GM19023 (cell line): ENCODE measurements around the gene RHBDL1.
"Not testable (repeated sequence)": the region's sequence is repeated elsewhere in the genome, so short reads cannot be mapped to it uniquely, and the experiment has no call there.

Experiments
- ATAC-seq: cut with Tn5 transposase; IDR thresholded peaks from one replicate; pipeline ENCODE4 v1.9.1; 2021; ENCODE audit warnings: mild to moderate bottlenecking, moderate library complexity; ENCODE audit not compliant: unreplicated experiment

Gene RHBDL1

DNA sequence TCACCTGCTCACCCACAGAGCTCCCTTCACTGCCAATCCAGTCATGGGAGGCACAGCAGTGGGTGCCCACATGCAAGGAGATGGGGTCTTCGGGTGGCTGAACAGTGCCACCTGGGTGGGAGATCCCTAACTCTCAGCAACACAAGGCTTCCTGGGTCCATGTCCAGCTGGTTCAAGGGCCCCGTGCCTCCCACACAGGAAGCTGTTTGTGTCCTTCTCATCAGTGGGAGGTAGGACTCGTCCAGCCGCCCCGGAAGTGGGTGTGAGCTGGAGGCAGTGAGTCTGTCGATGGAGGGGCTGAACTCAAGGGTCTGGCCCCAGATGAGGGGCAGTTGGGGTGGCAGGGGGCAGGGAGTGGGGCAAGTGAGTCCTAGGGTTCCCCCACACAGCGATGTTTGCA, 28.6 kb downstream of the RHBDL1 start:
- ATAC-seq, result no peak

DNA sequence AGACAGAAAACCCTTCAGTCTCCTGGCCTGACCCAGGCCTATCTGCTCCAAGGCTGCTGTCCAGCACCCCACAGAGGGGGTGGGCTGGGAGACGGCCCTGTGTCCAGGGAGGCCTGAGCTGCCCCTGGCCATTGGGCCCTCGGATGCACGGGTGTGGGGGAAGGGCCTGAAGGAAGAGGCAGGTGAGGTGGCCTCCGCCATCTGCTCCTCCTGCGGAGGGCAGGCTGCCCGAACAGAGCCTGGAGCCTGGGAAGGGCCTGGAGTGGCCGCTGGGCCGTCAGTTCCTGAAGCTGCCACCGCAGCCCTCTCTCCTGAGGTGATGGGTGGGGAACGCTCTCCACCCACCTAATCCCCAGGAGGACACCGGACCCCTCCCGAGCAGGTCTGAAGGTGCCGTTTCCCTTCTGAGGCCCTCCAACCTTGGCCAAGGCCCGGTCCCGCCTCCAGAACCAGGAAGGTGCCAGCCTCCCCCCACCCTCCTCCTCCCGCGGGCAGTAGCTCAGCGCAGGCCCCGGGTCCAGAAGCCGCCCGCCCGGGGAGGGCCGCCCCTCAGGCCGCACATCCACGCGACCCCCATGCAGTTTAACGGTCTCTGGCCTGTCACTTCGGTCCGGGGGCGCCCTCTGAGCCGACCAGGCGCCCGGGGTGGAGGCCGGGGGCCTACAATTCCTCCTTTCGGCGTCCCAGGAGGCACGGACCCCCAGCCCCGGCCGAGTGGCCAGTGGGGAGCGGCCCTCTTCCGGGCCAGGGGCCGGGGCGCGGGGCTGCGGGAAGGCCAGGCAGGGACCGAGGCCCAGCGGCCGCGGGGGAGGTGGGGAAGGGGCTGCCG, 29.3 kb downstream of the RHBDL1 start:
- ATAC-seq, result no peak

DNA sequence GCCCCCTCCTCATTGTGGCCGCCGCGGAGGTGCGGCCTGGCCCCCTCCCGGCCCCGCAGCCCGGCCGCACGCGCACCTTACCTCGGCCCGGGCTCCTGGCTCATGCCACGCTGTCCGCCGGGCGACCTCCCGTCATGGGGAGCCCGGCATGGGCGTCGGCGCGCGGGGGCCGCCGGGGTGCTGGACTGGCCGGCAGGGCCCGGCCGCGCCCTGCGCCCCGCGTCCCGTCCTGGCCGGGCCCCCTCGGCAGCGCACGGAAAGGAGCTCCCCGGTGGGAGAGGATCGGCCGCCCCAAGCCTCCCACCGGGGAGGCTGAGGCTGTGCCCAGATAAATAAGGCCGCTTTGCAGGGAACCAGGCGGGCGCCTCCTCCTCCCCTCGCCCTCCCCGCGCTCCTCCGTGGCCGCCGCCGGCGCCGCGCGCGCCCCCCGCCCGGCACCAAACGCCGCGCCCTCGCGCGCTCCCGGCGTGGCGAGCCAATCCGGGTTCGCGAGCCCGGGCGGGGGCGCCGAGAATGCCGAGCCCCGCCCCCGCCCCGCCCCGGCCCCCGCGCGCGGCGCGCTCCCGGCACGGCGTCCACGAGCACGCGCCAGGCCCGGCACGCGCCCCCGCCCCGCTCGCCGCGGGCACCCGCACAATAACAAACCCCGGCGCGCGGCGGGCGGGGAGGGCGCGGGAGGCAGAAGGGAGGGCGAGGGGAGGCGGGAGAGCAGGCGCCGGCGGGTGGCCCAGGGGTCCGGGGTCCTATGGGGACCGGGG, 30.1 kb downstream of the RHBDL1 start, which contains the start of gene FBXL16:
FBXL16 (minus strand) TSS at position 371 of the 758 bp plus-strand sequence. CDS start 8,396 bp downstream, outside the sequence.
- ATAC-seq, result no peak

DNA sequence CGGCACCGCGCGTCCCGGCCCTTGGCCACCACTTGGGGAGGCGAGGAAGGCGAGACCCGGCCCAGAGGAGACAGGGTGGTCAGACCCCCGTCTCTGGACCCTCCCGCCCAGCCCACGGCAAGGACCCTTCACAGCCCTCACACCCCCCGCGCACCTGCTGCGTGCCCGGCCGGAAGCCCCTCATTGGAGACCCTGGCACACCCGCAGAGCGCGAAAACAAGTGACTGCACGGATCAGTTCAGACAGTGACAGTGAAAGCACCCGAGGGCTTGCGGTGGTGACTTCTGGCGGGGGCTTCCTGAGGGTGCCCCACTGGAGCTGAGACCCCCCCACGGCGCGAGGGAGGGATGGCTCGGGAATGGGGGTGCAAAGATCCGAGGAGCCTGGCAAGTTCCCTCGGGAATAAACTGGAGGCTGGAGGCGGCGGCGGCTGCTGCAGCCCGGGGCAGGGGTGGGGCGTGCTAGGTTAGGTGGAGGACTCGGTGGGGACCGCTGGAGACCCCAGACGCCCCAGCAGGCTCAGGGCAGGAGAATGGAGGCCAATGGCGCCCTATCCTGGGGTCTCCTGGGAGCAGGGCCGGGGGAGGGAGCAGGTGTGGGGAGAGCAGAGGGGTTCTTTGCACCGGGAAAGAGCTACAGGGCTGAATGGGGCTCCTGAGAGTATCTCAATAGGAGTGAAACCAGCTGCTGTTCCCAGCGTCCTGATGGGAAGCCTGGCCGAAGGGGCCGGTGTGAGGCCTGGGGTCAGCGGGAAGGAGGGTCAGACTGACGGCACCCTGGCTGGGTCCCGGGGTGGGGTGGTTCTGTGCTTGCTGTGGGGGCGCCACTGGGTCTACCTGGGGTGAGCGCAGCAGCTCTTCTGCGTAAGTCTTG, 31.0 kb downstream of the RHBDL1 start:
- ATAC-seq, result no peak

DNA sequence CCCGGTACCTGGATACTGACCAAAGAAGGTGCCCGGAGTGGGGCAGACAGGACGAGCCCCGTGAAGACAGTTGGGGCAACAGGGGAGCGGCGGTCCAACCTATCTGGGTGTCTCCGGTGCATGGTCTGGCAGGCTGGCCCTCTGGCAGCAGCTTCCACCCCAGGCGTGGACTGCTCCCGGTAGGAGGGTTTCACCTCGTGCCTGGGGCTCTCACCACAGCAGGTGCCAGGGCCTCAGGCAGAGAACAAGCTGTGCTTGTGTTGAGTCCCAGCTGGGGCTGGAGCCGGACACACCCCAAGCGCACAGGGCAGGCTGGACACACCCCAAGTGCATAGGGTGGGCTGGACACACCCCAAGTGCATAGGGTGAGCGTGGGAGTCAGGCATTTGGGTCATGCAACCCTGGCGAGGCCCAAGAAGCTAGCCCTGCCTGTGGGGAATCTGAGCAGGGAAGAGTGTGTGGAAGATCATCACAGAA, 31.6 kb downstream of the RHBDL1 start:
- no peak for ATAC-seq

DNA sequence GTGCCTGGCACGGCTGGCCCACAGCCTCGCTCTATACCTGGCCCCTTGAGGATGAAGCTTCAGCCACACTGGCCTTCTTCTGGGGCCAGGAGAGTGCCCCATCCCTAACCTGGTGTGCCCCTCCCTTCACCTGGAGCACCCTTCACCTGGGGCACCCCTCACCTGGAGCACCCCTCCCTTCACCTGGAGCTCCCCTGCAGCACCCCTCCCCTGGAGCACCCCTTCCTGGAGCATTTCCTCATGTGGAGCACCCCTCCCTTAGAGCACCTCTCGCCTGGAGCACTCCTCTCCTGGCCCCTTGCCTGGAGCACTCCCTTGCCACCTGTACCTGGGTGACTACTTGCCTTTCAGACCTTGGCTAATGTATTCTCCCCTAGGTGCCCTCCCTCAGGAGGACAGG, 32.5 kb downstream of the RHBDL1 start:
- no peak for ATAC-seq

DNA sequence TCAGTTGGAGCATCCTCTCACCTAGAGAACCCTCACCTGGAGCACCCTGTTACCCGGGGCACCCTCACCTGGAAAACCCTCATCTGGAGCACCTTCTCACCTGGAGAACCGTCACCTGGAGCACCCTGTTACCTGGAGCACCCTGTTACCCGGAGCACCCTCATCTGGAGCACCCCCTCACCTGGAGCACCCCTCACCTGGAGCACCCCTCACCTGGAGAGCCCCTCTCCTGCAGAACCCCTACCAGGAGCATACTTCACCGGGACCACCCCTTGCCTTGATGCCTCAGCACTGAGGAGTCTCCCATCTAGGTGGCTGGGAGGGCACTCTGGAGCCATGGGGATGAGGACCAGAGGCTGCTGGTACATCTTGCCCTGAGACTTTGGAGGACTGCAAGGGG, 33.5 kb downstream of the RHBDL1 start:
- ATAC-seq, result no peak

DNA sequence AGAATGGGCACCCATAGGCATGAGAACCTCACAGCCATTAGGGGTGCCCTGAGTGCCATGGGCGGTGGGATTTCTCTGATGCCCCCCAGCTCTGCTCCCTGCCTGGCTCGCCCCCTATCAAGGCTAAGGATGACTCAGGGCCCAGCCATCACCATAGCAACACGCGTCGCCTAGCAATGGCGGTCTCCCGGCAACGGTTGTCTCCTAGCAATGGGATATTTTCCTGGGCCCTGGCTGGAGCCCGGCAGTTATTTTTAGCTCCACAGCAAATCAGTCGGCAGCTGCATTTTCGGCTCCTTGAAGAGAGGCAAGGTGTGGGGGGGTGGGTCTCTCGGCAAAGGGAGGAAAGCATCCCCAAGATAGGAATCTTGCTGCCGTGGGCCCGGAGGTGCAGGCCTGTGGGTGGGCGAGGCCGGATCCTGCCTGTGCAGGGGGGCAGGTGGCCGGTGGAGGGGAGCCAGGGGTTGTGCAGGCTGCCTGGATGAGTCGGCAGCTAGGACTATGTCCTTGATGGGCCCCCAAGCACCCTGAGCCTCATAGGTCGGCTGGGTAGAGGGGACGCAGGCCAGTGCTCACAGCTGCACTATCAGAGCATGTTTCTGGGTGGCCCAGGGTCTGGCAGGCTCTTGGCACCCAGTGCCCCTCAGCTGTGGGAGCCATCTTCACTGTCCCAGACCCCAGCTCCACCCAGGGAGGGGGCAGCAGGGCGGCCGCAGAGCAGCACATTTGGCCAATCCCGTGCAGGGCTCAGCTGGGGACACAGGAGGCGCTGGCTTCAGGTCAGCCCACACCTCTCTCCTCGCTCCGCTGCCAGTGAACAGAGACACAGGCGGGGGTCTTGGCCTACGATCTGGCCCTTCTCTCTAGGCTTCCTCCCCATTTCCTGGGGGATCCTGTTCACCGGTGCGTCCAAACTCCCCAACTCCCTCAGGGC, 34.4 kb downstream of the RHBDL1 start:
- ATAC-seq, result no peak

DNA sequence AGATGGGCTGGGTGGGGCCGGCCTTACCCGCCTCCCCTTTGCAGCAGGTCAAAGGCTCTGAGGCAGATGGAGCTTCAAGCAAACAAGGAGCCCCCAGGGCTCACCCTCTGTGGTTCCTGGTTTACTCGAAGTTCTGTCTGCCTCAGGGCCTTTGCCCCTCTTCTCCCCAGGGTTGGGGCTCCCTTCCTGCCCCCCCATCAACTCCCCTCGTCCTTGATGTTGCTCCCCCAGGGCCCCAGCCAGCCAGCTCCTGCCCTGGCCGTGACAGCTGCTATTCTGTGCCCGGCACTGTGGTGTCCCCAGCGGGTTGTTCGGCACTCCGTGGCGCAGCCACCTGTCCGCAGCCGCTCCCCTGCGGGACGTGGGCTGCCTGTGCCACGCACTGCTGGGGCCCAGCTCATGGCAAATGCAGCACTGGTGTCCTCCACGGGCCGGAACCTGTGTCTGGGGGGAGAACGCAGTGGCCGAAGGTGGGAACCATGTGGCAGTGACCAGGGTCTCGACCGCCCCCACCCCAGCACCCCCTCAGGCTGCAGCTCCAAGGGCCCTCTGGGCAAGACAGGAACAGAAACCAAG, 35.1 kb downstream of the RHBDL1 start:
- ATAC-seq, result no peak

DNA sequence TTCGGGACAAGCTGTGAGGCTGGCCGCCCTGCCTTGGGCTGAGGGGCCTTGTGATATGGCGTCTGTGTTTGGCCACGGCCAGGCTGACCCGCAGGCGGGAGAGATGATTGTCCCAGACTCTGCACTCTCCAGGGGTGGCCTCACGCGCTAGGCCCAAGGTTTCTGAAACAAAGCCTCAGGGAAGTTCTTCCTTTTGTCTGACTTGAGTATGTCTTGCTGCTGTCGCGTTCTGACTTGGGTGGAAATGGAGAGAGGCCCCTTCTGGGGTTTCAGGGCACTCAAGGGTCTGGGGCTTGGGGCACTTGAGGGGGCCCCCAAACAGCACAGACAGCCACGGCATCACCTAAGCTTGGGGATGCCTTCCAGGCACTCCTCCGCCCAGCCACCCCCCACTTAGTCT, 35.6 kb downstream of the RHBDL1 start:
- ATAC-seq, result no peak

DNA sequence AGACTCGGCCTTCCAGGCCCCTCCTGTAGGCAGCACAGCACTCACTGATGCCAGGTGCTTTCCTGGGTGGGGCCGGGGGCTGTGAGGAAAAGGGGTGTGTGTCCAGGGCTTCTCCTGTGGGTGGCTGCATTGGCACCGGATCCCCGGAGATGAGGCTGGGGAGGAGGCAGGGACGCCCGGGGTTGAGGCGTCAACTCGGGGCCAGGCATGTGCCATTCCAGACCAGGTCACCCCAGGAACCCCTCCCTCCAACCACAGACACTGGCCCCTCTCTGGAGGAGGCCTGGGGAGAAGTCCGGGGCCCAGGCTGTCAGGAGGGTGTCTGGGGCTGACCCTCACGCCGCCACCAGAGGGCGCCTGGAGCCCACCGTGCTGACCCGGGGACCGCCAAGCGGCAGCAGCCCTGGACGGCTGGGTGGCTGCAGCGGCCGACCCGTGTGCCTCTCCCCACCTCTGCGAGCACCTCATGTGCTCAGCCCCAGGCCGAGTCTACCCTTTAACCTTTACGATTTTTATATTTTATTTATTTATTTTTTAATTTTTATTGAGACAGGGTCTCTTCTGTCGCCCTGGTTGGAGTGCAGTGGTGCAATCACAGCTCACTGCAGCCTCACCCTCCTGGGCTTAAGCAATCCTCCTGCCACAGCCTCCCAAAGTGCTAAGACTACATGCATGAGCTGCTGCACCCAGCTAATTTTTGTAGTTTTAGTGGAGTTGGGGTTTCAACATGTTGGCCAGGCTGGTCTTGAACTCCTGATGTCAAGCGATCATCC, 36.3 kb downstream of the RHBDL1 start:
- ATAC-seq, result no peak

DNA sequence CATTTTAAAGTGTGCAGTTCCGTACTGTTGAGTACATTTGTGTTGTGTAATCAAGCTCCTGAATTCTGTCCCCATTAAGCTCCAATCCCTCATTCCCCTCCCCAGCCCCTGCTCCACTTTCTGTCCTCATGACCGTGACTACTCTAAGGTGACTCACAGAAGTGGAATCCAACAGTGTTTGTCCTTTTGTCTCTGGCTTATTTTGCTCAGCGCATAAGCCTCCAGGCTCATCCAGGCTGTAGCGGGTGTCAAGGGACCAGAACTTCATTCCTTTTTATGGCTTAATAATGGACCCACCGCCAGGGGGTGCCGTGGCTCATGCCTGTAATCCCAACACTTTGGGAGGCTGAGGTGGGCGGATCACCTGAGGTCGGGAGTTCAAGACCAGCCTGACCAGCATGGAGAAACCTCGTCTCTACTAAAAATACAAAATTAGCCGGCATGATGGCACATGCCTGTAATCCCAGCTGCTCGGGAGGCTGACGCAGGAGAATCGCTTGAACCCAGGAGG, 37.3 kb downstream of the RHBDL1 start:
- not testable (repeated sequence) for ATAC-seq

DNA sequence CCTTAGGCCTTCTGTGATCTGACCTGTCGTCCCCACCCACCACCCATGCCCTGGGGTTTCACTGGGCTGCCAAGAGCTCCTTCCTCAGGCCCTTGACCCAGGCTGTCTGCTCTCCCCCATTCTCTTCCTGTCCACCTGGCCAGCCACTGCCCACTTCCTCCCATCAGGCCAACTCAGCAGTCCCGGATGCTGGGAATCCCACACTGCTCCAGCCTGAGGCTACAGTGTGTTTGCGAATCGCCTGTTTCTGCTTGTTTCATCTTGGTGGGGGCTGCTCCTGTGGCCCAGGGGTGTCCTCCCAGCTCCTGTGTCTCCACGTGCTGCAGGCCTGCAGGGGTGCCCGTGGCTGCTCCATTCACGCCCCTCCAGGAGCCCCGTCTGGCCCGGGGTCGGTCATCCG, 38.6 kb downstream of the RHBDL1 start:
- ATAC-seq, result no peak

DNA sequence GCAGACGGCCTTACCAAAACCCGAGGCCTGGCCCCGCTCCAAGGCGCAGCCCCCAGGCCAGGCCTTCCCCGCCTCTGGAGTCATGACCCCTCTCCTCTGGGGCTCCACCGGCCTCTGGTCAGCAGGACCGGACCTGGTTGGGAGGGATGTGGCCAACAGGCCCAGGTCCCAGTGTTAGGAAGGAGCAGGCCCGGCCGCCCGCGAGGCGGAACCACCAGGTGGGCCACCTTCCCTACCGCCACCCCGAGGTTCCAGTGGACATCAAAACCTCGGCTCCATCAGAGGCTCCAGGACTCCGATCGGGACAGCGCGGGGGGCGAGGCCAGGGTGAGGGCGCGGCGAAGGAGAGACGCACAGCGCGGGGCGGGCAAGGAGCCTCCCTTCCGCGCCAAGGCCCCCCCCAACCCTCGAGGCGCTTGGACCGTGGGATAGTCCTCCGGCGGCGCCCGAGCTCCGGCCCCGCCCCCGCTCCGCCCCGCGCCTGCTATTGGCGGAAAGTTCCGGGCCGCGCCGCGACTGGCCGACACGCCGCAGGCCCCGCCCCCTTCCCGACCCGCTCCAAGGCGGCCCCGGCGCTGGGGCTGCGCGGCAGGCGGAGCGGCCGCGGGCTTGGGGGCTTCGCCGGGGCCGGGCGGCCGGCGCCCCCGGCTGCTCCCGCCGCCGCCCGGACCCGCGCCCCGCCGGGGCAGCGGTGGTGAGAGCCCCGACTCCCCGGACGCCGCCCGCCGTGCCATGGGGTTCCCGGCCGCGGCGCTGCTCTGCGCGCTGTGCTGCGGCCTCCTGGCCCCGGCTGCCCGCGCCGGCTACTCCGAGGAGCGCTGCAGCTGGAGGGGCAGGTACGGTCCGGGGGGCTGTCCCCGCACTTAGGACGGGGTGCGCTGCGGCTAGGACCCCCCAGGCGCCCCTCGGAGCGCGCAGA, 39.3 kb downstream of the RHBDL1 start, which contains the start of gene METRN:
METRN (plus strand) TSS at position 561 of the 919 bp plus-strand sequence; CDS start at position 733, 172 bp downstream.
- peak; percentile 69 for ATAC-seq

DNA sequence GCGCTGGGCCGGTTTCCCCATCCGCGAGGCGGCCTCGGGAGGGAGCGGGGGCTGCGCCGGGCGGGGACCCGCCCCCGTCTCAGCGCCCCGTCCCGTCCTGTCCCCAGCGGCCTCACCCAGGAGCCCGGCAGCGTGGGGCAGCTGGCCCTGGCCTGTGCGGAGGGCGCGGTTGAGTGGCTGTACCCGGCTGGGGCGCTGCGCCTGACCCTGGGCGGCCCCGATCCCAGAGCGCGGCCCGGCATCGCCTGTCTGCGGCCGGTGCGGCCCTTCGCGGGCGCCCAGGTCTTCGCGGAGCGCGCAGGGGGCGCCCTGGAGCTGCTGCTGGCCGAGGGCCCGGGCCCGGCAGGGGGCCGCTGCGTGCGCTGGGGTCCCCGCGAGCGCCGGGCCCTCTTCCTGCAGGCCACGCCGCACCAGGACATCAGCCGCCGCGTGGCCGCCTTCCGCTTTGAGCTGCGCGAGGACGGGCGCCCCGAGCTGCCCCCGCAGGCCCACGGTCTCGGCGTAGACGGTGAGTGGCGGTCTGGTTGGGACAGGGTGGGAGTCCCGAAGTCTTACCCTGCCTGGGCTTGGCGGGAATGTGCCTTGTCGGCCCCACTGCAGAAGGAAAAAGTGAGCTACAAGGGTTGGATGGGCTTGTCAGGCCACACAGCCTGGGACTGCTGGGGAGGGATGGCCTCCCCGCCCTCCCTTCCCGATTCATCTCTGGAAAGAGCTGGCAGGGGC, 40.2 kb downstream of the RHBDL1 start:
- ATAC-seq, result no peak

DNA sequence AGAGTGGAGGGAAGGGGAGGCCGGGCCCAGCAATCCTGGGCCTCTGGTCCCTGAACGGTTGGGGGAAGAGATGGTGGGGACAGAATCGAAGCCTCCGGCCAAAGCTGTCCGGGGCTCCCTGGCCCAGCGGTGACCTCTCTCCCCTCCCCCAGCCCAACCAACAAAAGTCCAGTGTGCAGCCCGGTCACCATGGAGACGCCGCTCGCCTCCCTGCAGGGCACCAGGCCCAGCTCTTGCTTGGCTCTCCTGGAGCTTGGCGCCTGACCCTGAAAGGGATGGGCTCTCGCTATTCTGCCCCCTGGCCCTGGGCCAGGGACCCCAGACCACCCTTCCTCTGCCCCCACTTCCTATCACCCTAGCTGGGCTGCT, 40.7 kb downstream of the RHBDL1 start:
- ATAC-seq, result no peak
